Left lung (tissue), 10 donors: Measurements from ENCODE around the gene TMTC4. TPM values are rescaled to one million over a fixed set of nuclear protein-coding genes. Genes with fewer than 3 reads are reported as not detected.

Source experiments
- ATAC-seq: fragments of 200-7000 bp; cut with Tn5 transposase; one replicate; pipeline ENCODE4 v1.9.1; 2020; ENCODE audit warnings: moderate library complexity
- DNase-seq, 4 donors: peaks; one replicate each; pipeline ENCODE4 v3.0.0-alpha.2; 2013 to 2020
- H3K27ac ChIP-seq, 2 donors: fragments of 200-600 bp; sonication (generic) in 1 of 2; one replicate each; pipeline versions ENCODE4 v1.5.0 to v1.8.0; 2020 to 2021
- H3K27me3 ChIP-seq, 2 donors: fragments of 200-600 bp; sonication (generic) in 1 of 2; one replicate each; pipeline versions ENCODE4 v1.5.0 to v1.8.0; 2020 to 2021
- H3K36me3 ChIP-seq, 2 donors: fragments of 200-600 bp; sonication (generic) in 1 of 2; one replicate each; pipeline versions ENCODE4 v1.5.0 to v1.8.0; 2020 to 2021
- H3K4me1 ChIP-seq, 2 donors: fragments of 200-600 bp; one replicate each; pipeline ENCODE4 v1.8.0; 2021
- H3K4me3 ChIP-seq, 2 donors: fragments of 200-600 bp; sonication (generic) in 1 of 2; one replicate each; pipeline versions ENCODE4 v1.5.0 to v1.8.0; 2020 to 2021; ENCODE audit warnings: mild to moderate bottlenecking in 1 of 2
- H3K9me3 ChIP-seq, 2 donors: fragments of 200-600 bp; sonication (generic) in 1 of 2; one replicate each; pipeline versions ENCODE4 v1.5.0 to v1.8.0; 2020 to 2021
- intact Hi-C, 2 donors: fragments of 100-400 bp; cut with DNase I; formaldehyde crosslinking; loops; one replicate each; pipeline versions ENCODE4 v1.11.2 to v1.14.2; 2022
- polyA plus RNA-seq, 6 donors: library from polyadenylated mRNA; unstranded; fragments of 120-200 nt; gene quantifications; one replicate each; pipeline ENCODE4 v1.2.1, GENCODE V29; 2013; ENCODE audit not compliant: insufficient read length in 6 of 6
- total RNA-seq, 2 donors: library from RNA; stranded (reverse); fragmentation: NEBNext Ultra II Directional; extraction: Animal tissue kit (Norgen Biotek cat#: 25700); gene quantifications; one replicate each; pipeline ENCODE4 v1.2.1, GENCODE V29; 2021
- TF ChIP-seq, protein P1 (sequence below), 2 donors: fragments of 200-600 bp; sonication (generic) in 1 of 2; IDR thresholded peaks; one replicate each; pipeline versions ENCODE4 v1.5.0 to v1.8.0; 2021; ENCODE audit warnings: antibody characterized with exemption in 2 of 2
- donor health status: DM: no; HTN: yes; CAD: no.
- donor health status: DM: no; HTN: no; CAD: no.

TMTC4 gene
- total and polyA plus RNA-seq, 8 donors: 13.7 to 30.2 (median 25.1) TPM

DNA sequence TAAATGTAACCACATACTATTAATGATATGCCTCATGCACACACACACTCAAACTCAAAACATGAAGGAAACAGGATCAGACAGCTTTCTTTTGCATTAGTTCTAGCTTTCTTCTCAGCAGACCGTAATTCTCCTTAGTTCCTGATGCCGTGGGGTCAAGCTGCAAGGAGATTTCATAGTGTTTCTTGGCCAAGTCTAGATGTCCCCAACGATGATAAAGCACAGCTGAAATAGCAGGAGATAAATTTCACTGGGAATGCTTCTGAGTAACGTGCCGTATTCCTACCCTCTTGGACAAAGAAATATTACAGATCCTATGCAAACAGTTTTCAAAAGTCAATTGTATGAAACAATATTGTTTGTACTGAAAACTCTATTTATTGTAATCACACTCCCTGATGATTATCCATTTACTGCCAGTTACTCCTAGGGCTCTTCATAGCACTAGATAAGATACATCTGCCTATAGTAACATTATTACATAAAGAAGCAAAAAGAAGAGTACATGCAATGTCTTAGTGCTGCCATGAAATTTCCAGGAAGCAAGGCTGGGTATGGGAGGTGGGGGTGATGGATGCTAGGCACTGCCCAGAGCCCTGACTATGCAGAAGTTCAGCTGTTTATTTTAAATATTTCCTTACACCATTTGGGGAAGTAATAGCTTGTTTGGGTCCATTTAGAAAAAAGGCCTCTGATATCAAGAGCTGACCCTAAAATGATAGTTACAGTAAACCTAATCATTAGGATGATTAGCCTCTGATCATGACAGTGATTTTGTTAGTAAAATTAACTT is 69.5 kb downstream of the TMTC4 start:
- DNase-seq: peak in 1 of 4 donors; percentile 4
- TF ChIP-seq, protein P1, sequence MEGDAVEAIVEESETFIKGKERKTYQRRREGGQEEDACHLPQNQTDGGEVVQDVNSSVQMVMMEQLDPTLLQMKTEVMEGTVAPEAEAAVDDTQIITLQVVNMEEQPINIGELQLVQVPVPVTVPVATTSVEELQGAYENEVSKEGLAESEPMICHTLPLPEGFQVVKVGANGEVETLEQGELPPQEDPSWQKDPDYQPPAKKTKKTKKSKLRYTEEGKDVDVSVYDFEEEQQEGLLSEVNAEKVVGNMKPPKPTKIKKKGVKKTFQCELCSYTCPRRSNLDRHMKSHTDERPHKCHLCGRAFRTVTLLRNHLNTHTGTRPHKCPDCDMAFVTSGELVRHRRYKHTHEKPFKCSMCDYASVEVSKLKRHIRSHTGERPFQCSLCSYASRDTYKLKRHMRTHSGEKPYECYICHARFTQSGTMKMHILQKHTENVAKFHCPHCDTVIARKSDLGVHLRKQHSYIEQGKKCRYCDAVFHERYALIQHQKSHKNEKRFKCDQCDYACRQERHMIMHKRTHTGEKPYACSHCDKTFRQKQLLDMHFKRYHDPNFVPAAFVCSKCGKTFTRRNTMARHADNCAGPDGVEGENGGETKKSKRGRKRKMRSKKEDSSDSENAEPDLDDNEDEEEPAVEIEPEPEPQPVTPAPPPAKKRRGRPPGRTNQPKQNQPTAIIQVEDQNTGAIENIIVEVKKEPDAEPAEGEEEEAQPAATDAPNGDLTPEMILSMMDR (IDR thresholded peaks at IDR 0.05): no peak
- intact Hi-C loops: no loop called here
- H3K4me3 ChIP-seq: no peak overlapping the region
- peaks cover 0 to 11% of the 10 kb centered on the region in 2 donors for H3K36me3 ChIP-seq
- peaks cover 0 to 7% of the 10 kb centered on the region in 2 donors for H3K4me1 ChIP-seq
- peak; percentile 45 for ATAC-seq
- no peaks in the 10 kb centered on the region for H3K27me3 ChIP-seq
- no peaks in the 10 kb centered on the region for H3K9me3 ChIP-seq
- no peak overlapping the region for H3K27ac ChIP-seq

- no peaks in the 10 kb centered on the region for H3K9me3 ChIP-seq
- intact Hi-C loops: no loop called here
- no peak overlapping the region for H3K27ac ChIP-seq
- ATAC-seq (no peak), DNase-seq (peak in 2 of 4 donors; percentile 50 to 57)
- no peaks in the 10 kb centered on the region for H3K27me3 ChIP-seq
- H3K36me3 ChIP-seq: peaks cover 0 to 8% of the 10 kb centered on the region in 2 donors
- no peak overlapping the region for H3K4me3 ChIP-seq
- no peaks in the 10 kb centered on the region for H3K4me1 ChIP-seq
- TF ChIP-seq, protein P1 (IDR thresholded peaks at IDR 0.05): no peak
These were observed 72.0 kb downstream of the TMTC4 start for GRCh38 chr13:100602493-100603111.

GRCh38 chr13:100601716-100602115 is 72.9 kb downstream of the TMTC4 start:
- TF ChIP-seq, protein P1 (IDR thresholded peaks at IDR 0.05): no peak
- Histone ChIP-seq H3K27me3 (no peaks in the 10 kb centered on the region), H3K27ac (no peak overlapping the region), H3K36me3 (peaks cover 0 to 6% of the 10 kb centered on the region in 2 donors), H3K4me3 (no peak overlapping the region), H3K4me1 (no peaks in the 10 kb centered on the region), H3K9me3 (no peaks in the 10 kb centered on the region)
- intact Hi-C loops: no loop called here
- DNase-seq (no peak), ATAC-seq (no peak)

DNA sequence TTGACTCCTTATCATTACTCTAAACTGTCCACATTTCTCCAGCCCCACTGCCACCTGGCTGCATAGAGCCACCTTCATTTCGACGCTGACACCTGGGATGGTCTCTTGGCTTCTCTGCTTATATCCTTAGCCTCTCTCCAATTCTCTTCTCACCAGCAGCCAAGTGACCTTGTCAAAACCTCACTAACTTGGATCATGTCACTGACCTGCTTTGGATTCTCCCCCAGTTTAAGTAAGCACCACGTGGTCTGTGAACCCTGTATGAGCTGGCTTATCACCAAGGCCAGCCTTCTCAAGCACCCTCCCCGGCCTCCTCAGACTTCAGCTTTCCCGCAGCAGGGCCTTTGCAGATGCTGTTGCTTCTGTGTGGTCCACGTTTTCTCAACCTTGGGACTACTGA is 73.7 kb downstream of the TMTC4 start:
- intact Hi-C loops: no loop called here
- Histone ChIP-seq H3K4me3 (no peak overlapping the region), H3K9me3 (no peaks in the 10 kb centered on the region), H3K27ac (no peak overlapping the region), H3K27me3 (no peaks in the 10 kb centered on the region), H3K36me3 (no peaks in the 10 kb centered on the region), H3K4me1 (no peaks in the 10 kb centered on the region)
- TF ChIP-seq, protein P1 (IDR thresholded peaks at IDR 0.05): no peak
- no peak for DNase-seq
- no peak for ATAC-seq

GRCh38 chr13:100600461-100600860 is 74.1 kb downstream of the TMTC4 start:
- intact Hi-C loops: no loop called here
- DNase-seq: no peak
- Histone ChIP-seq H3K4me3 (no peak overlapping the region), H3K27me3 (no peaks in the 10 kb centered on the region), H3K9me3 (no peaks in the 10 kb centered on the region), H3K27ac (no peak overlapping the region), H3K36me3 (no peaks in the 10 kb centered on the region), H3K4me1 (no peaks in the 10 kb centered on the region)
- TF ChIP-seq, protein P1 (IDR thresholded peaks at IDR 0.05): no peak
- ATAC-seq: no peak
